D721Med (cell line): ENCODE measurements around the gene ARID1B.
"Not testable (repeated sequence)": the region's sequence is repeated elsewhere in the genome, so short reads cannot be mapped to it uniquely, and the experiment has no call there.

ENCODE experiments used
- DNase-seq: peaks from one replicate; pipeline ENCODE4 v3.0.0; 2011; ENCODE audit warnings: low spot score; ENCODE audit not compliant: insufficient read length
- FAIRE-seq: peaks from 2 replicates; lab custom pipeline; 2011; peaks lifted over from hg19 to GRCh38; lab: Jason Lieb, UNC
- TF ChIP-seq, protein P1 (sequence below): IDR thresholded peaks from 2 replicates; pipeline ENCODE4 v1.5.1; 2012; ENCODE audit warnings: mild to moderate bottlenecking, control low read depth; ENCODE audit not compliant: insufficient read depth; ENCODE audit errors: missing control alignments

ARID1B gene

DNA sequence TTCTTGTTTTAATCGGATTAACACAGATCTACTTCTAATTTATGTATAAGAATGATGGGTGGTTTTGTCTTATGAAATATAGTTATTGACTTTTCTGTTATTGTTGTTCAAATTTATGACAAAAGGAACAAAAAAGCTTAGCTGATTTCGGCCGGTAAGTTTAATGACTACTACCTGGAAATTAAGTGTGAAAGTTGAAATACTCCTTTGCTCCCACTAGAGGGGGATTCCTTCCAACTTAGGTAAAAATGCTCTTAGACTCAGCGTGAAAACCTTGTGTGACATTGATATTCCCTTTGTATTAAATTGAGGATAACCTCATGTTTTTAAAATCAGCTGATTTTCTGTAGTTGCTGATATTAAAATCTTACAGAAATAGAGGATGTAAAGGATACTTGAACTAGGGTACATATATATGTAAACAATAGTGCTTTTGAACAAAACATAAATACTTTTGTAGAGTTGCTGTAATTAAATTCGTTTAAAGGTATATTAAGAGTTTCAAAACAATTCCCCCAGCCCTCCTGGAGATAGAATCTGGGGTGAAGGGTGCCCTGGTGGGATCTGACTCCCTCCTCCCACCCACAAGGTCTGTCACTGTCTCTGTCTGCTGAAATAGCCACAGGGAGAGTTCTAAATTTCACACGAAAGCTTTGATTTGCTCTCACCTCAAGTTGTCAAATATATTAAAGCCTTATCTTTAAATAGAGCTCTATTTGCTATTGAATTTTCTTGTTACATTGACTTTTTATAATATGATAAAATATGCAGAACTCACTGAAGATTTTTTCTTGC, 257.5 kb downstream of the ARID1B start:
- TF ChIP-seq, protein P1, sequence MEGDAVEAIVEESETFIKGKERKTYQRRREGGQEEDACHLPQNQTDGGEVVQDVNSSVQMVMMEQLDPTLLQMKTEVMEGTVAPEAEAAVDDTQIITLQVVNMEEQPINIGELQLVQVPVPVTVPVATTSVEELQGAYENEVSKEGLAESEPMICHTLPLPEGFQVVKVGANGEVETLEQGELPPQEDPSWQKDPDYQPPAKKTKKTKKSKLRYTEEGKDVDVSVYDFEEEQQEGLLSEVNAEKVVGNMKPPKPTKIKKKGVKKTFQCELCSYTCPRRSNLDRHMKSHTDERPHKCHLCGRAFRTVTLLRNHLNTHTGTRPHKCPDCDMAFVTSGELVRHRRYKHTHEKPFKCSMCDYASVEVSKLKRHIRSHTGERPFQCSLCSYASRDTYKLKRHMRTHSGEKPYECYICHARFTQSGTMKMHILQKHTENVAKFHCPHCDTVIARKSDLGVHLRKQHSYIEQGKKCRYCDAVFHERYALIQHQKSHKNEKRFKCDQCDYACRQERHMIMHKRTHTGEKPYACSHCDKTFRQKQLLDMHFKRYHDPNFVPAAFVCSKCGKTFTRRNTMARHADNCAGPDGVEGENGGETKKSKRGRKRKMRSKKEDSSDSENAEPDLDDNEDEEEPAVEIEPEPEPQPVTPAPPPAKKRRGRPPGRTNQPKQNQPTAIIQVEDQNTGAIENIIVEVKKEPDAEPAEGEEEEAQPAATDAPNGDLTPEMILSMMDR = peak; percentile 58
- FAIRE-seq (peak; percentile 60), DNase-seq (no peak)

DNA sequence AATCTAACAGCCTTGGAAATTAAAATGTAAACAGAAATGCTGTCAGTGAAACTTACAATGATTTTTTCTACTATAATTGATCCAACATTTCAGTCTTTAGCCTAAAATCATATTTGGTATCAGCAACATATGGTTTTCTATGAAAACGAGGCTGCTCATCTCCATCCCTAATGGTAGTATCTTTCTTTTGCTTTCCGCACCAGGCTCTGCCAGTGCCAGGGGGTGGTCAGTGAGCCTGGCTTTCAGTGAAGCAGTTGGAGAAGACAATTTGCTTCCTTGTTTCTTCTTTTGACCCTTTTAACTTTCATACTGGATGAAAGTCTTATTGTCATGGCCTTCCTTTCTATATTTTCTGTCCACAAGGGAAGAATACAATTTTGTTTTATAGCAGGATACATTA, 258.4 kb downstream of the ARID1B start:
- FAIRE-seq (no peak), DNase-seq (no peak)
- TF ChIP-seq, protein P1 = no peak

DNA sequence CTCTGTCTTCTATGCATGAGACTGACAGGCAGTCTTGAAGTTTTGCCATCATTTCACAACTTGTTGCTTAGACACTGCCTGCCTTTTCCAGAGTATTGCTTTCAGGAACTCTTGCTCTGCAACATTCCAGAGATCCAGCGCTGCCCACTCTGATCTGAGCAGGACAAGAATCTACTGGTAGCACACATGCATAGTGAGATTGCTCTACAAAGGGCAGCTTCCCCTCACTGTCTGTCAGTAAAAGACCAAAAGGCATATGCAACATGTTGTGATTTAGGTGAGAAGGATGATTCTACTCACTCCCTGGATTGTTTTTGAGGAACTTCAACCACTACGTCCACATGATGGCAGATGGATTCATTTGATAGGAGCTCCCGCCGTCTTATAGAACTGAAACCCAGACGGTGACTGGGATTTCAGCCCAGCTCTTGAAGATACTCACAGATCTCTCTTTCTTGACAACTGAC, 259.1 kb downstream of the ARID1B start:
- TF ChIP-seq, protein P1 = no peak
- DNase-seq = no peak
- no peak for FAIRE-seq

DNA sequence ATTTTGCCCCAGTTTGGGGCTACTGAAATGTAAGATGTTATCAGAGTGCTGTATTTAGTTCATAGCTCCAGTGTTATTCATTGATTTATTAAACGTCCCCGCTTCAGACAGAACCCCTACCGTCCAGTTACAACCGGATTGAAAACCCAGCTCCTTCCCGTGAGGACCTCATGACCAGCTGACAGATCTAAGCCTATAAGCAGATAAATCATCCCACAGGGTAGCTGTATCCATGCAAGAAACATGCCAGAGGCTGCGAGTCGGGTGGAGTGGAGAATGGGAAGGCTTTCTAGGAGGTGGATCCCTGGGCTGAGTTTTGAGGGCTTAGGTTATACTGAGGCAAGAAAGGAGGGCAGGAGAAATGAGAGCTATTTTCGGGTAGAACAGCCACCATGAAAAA, 260.0 kb downstream of the ARID1B start:
- TF ChIP-seq, protein P1 = no peak
- DNase-seq = peak; percentile 45
- peak; percentile 97 for FAIRE-seq

DNA sequence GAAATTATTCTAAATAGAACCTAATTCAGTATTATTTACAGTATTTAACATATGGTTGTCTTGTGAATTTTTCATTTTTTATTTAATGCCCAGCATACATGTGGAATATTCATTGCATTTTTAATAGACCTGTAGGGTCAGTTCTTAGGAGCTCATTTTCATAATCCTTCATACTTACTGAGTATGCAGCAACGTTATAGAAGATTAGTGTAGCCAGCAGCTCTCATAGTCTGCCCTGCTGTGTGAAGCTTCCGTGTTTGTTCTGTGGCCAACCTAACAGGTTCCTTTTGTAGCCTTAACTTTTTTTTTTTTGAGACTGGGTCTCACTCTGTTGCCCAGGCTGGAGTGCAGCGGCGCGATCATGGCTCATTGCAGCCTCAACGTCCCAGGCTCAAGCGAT, 261.4 kb downstream of the ARID1B start:
- DNase-seq (no peak), FAIRE-seq (no peak)

DNA sequence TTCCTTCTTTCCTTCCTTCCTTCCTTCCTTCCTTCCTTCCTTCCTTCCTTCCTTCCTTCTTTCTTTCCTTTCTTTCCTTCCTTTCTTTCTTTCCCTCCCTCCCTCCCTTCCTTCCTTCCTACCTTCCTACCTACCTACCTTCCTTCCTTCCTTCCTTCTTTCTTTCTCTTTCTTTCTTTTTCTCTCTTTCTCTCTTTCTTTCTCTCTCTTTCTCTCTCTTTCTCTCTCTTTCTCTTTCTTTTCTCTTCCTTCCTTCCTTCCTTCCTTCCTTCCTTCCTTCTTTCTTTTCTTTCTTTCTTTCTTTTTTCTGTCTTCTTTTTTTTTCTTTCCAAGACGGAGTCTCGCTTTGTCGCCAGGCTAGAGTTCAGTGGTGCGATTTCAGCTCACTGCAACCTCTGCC, 262.5 kb downstream of the ARID1B start:
- DNase-seq, FAIRE-seq: not testable (repeated sequence)

More for the DNA sequence above, 261.4 kb downstream of the ARID1B start:
- TF ChIP-seq, protein P1 = no peak

DNA sequence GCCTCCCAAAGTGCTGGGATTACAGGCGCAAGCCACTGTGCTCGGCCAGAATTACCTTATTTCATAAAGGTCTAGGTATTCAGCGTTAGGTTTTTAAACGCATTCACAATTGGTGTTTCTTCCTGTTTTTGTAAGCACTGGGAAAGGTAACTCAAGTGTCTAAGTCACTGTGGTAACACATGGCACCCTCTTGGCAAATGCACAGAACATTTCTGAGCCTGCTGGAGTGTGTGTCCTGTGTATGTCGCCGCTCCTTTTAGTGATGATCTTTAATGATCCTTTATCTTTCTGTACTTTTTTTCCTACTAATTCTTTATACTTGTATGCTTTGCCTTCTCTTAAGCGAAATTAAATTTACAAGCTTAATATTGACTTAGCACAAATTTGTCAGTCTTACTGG, 263.0 kb downstream of the ARID1B start:
- TF ChIP-seq, protein P1 = no peak
- DNase-seq = no peak
- no peak for FAIRE-seq
